HepG2 (cell line): Measurements from ENCODE around the gene PHYH. TPM values are rescaled to one million over a fixed set of nuclear protein-coding genes. Genes with fewer than 3 reads are reported as not detected.

Experiments used
- AKAP8 ChIP-seq: sonication (generic); formaldehyde crosslinking; IDR thresholded peaks from 2 replicates; pipeline ENCODE4 v1.5.1; 2020; ENCODE audit warnings: mild to moderate bottlenecking, missing genetic modification reagents
- ATF1 ChIP-seq: IDR thresholded peaks from 2 replicates; pipeline ENCODE4 v1.6.1; 2016; ENCODE audit warnings: mild to moderate bottlenecking, control low read depth
- FOXK2 ChIP-seq: fragments of 450-650 bp; IDR thresholded peaks from 2 replicates; pipeline ENCODE4 v1.6.1; 2016
- GPBP1L1 ChIP-seq: sonication (generic); formaldehyde crosslinking; IDR thresholded peaks from 2 replicates; pipeline ENCODE4 v1.5.0; 2020; ENCODE audit warnings: mild to moderate bottlenecking, missing genetic modification reagents
- HMGXB4 ChIP-seq, 2 experiments: sonication (generic) in 1 of 2; formaldehyde crosslinking in 1 of 2; IDR thresholded peaks; 2 replicates each; pipeline versions ENCODE4 v1.4.0 to v1.6.1; 2018 to 2020; ENCODE audit warnings: missing genetic modification reagents in 2 of 2, borderline replicate concordance in 1 of 2, low read depth in 1 of 2, mild to moderate bottlenecking in 1 of 2, missing biosample characterization in 1 of 2
- MEIS2 ChIP-seq: sonication (generic); formaldehyde crosslinking; IDR thresholded peaks from 2 replicates; pipeline ENCODE4 v1.9.0; 2021; ENCODE audit warnings: mild to moderate bottlenecking, missing genetic modification reagents
- NCOA5 ChIP-seq: sonication (generic); formaldehyde crosslinking; IDR thresholded peaks from 2 replicates; pipeline ENCODE4 v1.4.0; 2020; ENCODE audit warnings: missing genetic modification reagents
- RARA ChIP-seq: IDR thresholded peaks from 2 replicates; pipeline ENCODE4 v1.6.1; 2016; ENCODE audit warnings: missing genetic modification reagents, missing compliant biosample characterization
- REPIN1 ChIP-seq: sonication (generic); formaldehyde crosslinking; IDR thresholded peaks from 2 replicates; pipeline ENCODE4 v1.8.0; 2022; ENCODE audit warnings: missing genetic modification reagents, low read depth, mild to moderate bottlenecking, borderline replicate concordance
- SATB2 ChIP-seq: sonication (generic); formaldehyde crosslinking; IDR thresholded peaks from 2 replicates; pipeline ENCODE4 v1.5.0; 2020; ENCODE audit warnings: missing genetic modification reagents
- SMARCE1 ChIP-seq: fragments of 450-650 bp; IDR thresholded peaks from 2 replicates; pipeline ENCODE4 v1.6.1; 2017; ENCODE audit warnings: borderline replicate concordance
- SP5 ChIP-seq: IDR thresholded peaks from 2 replicates; pipeline ENCODE4 v1.6.1; 2016; ENCODE audit warnings: low read depth, borderline replicate concordance
- SRY ChIP-seq: sonication (generic); formaldehyde crosslinking; IDR thresholded peaks from 2 replicates; pipeline ENCODE4 v1.8.0; 2022; ENCODE audit warnings: mild to moderate bottlenecking, missing genetic modification reagents
- TEAD2 ChIP-seq: sonication (generic); formaldehyde crosslinking; IDR thresholded peaks from 2 replicates; pipeline ENCODE4 v1.9.0; 2021; ENCODE audit warnings: missing genetic modification reagents
- ZBTB2 ChIP-seq: sonication (generic); formaldehyde crosslinking; IDR thresholded peaks from 2 replicates; pipeline ENCODE4 v1.8.0; 2022; ENCODE audit warnings: low read depth, missing genetic modification reagents
- ZNF224 ChIP-seq: sonication (generic); formaldehyde crosslinking; IDR thresholded peaks from 2 replicates; pipeline ENCODE4 v1.5.0; 2020; ENCODE audit warnings: mild to moderate bottlenecking, missing genetic modification reagents
- ZNF550 ChIP-seq: sonication (generic); formaldehyde crosslinking; IDR thresholded peaks from 2 replicates; pipeline ENCODE4 v1.4.0; 2020; ENCODE audit warnings: mild to moderate bottlenecking, missing genetic modification reagents, borderline replicate concordance
- ZNF570 ChIP-seq: sonication (generic); formaldehyde crosslinking; IDR thresholded peaks from 2 replicates; pipeline ENCODE4 v1.4.0; 2020; ENCODE audit warnings: mild to moderate bottlenecking, missing genetic modification reagents, borderline replicate concordance
- ZNF678 ChIP-seq: sonication (generic); formaldehyde crosslinking; IDR thresholded peaks from 2 replicates; pipeline ENCODE4 v1.4.0; 2020; ENCODE audit warnings: mild to moderate bottlenecking, missing genetic modification reagents
- ZNF709 ChIP-seq: sonication (generic); formaldehyde crosslinking; IDR thresholded peaks from 2 replicates; pipeline ENCODE4 v1.5.0; 2020; ENCODE audit warnings: mild to moderate bottlenecking, missing genetic modification reagents
- ZNF747 ChIP-seq: sonication (generic); formaldehyde crosslinking; IDR thresholded peaks from 2 replicates; pipeline ENCODE4 v1.8.1; 2023; ENCODE audit warnings: missing genetic modification reagents, mild to moderate bottlenecking, borderline replicate concordance
- ZNF768 ChIP-seq: sonication (generic); formaldehyde crosslinking; IDR thresholded peaks from 2 replicates; pipeline ENCODE4 v1.4.0; 2020; ENCODE audit warnings: missing genetic modification reagents
- ZNF781 ChIP-seq: sonication (generic); formaldehyde crosslinking; IDR thresholded peaks from 2 replicates; pipeline ENCODE4 v1.5.1; 2020; ENCODE audit warnings: borderline replicate concordance, mild to moderate bottlenecking, missing genetic modification reagents; ENCODE audit errors: not compliant biosample characterization
- ZNF792 ChIP-seq: IDR thresholded peaks from 2 replicates; pipeline ENCODE4 v1.6.1; 2016
- ZSCAN30 ChIP-seq: sonication (generic); formaldehyde crosslinking; IDR thresholded peaks from 2 replicates; pipeline ENCODE4 v1.5.0; 2020; ENCODE audit warnings: mild to moderate bottlenecking, missing genetic modification reagents
- polyA plus RNA-seq, 8 experiments: library from polyadenylated mRNA; depleted of rRNA in 3 of 8; stranded (reverse) in 7 of 8; unstranded in 1 of 8; fragments of >200 nt; fragmentation: Illumina TruSeq in 4 of 8; extraction: Trizol in 4 of 8; gene quantifications; 2 replicates each; pipeline versions ENCODE4 v1.2.1 to v1.2.3, GENCODE V29; 2011 to 2016; ENCODE audit warnings: low read depth in 4 of 8, missing spikeins in 1 of 8, mixed read lengths in 1 of 8; ENCODE audit not compliant: insufficient read depth in 1 of 8
- total RNA-seq, 5 experiments: library from RNA; depleted of rRNA; stranded (reverse); fragments of >200 nt; fragmentation: Illumina TruSeq; extraction: Trizol; gene quantifications; 2 replicates each; pipeline ENCODE4 v1.2.3, GENCODE V29; 2016; ENCODE audit warnings: low read depth in 1 of 5
- TF ChIP-seq, protein P1 (sequence below): IDR thresholded peaks from 2 replicates; pipeline ENCODE4 v1.6.1; 2016; ENCODE audit warnings: missing genetic modification reagents, missing compliant biosample characterization

Gene PHYH
- total and polyA plus RNA-seq, 2 of the 13 experiments (the other 11 are each of a cell fraction or from before 2014, with no cell fraction given): 27.2 to 34.5 TPM

DNA sequence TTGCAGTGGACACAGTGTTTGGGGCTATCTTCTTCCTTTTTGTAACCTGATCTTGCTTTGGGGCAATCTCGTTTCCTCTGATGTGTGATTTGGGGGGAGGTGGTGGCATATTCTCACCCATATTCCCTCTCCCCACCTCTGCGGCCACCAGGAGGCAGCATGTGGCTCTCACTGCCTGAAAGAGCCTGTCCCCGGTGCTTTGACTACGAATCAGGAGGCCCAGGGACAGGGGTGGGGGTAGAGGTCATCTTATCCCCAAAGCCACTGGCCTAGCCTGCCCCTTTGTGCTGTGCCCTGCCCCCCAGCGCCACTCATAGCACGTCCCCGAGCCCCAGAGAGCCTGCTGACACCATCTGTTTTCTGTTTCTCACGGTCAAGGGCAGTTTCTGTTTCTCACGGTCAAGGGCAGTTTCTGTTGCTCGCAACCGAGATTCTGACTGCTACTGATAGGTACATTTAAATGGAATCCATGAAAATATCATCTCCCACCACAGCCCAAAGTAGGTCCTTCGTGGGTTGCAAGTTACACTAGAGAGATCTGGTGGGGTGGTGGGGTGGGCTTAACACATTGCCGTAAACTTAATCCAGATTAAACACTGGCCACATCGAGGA, 28.2 kb downstream of the PHYH start (continued):
- TF ChIP-seq GPBP1L1 (CRISPR knock-in tag) (no peak), ZNF709 (CRISPR knock-in tag) (no peak; the same call in 1 of the 2 replicates), SATB2 (CRISPR knock-in tag) (no peak), HMGXB4 (CRISPR knock-in tag; IDR thresholded peaks at IDR 0.05; ENCODE audit: borderline replicate concordance in 1 of 2, low read depth in 1 of 2) (peak; percentile 78 to 96), ZNF768 (CRISPR knock-in tag) (no peak), AKAP8 (CRISPR knock-in tag) (no peak), ZNF781 (CRISPR knock-in tag) (no peak), ZNF550 (CRISPR knock-in tag) (no peak), ZNF747 (CRISPR knock-in tag) (peak; percentile 82), RARA (CRISPR knock-in tag) (peak; percentile 73), TEAD2 (no peak), ZNF792 (CRISPR knock-in tag) (peak; percentile 31; the same call in 1 of the 2 replicates), SMARCE1 (no peak), ZSCAN30 (CRISPR knock-in tag) (no peak), FOXK2 (no peak), ATF1 (CRISPR knock-in tag) (no peak), MEIS2 (CRISPR knock-in tag) (0 out of 2 replicates have a peak, but pooled peaks have one; percentile 40), REPIN1 (0 out of 2 replicates have a peak, but pooled peaks have one; percentile 29), ZNF224 (CRISPR knock-in tag) (no peak), SP5 (CRISPR knock-in tag) (no peak), SRY (CRISPR knock-in tag) (no peak; the same call in 1 of the 2 replicates), ZNF570 (CRISPR knock-in tag) (no peak), ZBTB2 (CRISPR knock-in tag) (no peak), ZNF678 (CRISPR knock-in tag) (no peak), NCOA5 (CRISPR knock-in tag) (no peak)
- TF ChIP-seq, protein P1, sequence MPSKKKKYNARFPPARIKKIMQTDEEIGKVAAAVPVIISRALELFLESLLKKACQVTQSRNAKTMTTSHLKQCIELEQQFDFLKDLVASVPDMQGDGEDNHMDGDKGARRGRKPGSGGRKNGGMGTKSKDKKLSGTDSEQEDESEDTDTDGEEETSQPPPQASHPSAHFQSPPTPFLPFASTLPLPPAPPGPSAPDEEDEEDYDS (CRISPR knock-in tag): peak; percentile 23; the same call in 1 of the 2 replicates
